Measurements from ENCODE around the gene AMZ2.

AMZ2 gene

DNA sequence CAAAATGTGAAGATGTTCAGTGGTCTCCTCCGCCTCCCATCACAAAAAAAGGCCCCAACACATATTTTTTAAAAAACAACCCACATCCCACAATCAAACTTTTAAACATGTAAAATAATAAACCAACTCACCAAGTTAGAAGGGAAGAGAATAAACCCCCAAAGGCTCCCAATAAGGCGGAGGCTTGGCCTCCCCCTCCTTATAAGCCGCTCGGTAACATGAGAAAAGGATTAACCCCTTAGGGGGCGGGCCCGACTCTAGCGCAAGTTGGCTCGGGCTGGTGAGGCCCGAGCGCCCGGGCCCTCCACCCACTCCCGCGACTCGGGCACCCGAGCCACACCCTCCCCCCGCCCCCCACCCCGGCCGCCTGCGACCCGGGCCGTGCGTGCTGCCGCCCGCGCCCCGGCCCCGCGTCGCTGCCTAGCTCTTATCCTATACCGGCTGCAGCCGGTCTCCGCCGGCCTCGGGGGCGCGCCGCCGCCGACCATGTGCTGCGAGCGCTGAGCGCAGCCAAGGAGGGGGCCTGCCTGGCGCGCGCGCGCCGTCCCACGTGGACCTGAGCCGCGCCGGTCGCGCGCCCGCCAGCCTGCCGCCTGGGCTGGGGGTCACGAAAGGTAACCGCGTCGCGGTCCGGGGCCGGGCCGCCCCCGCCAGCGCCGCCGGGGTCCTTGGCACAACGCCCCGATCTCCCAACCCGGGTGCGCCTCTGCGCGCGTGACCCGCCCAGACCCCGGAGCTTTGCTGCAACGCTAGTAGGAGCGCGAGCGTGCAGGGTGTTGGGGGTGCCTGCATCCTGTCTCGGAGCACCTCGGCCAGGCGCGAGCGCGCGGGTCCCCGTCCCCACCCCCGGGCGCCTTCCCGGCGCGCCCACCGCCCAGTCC, 43.4 kb downstream of the AMZ2 start, which contains the start of the genes ARSG and SLC16A6:
ARSG (plus strand) TSS at position 541 of the 881 bp plus-strand sequence. CDS start 15,999 bp downstream, outside the sequence.
SLC16A6 (minus strand) TSS at position 173 of the 881 bp plus-strand sequence. CDS start 12,807 bp downstream, outside the sequence.
- peak; percentile 70 to 72 (median 71) for DNase-seq (ENCODE audit: low read depth in 3 of 3)

GRCh38 chr17:68291836-68292688, 44.2 kb downstream of the AMZ2 start:
- DNase-seq (ENCODE audit: low read depth in 3 of 3) = peak; percentile 73 to 80 (median 79)

DNA sequence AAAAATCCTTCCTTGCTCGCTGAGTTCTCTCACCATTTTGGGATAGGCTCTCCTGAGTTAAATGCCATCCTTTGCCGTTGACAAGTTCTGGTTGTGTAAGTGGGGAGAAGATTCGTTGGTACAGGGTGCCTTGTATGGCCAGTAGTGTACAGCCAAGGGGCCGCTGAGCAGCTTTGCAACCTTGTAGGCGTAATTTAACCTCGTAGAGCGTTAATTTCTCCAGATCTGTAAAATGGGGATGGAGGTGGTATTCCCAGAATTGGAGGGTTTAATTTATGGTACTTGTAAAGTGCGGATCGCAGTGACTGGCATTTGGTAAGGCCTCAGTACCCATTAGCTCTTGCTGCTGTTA, 44.8 kb downstream of the AMZ2 start:
- DNase-seq (ENCODE audit: low read depth in 3 of 3) = no peak

- DNase-seq (ENCODE audit: low read depth in 3 of 3) = no peak
Observed at GRCh38 chr17:68293490-68294195, 45.8 kb downstream of the AMZ2 start.

GRCh38 chr17:68294196-68294555, 46.3 kb downstream of the AMZ2 start:
- DNase-seq (ENCODE audit: low read depth in 3 of 3) = no peak

- DNase-seq (ENCODE audit: low read depth in 3 of 3) = no peak
Observed at GRCh38 chr17:68294617-68295016, 46.8 kb downstream of the AMZ2 start.

- peak in 2 of 3 experiments; percentile 12 to 13 for DNase-seq (ENCODE audit: low read depth in 3 of 3)
Observed at GRCh38 chr17:68295086-68295485, 47.2 kb downstream of the AMZ2 start.

DNA sequence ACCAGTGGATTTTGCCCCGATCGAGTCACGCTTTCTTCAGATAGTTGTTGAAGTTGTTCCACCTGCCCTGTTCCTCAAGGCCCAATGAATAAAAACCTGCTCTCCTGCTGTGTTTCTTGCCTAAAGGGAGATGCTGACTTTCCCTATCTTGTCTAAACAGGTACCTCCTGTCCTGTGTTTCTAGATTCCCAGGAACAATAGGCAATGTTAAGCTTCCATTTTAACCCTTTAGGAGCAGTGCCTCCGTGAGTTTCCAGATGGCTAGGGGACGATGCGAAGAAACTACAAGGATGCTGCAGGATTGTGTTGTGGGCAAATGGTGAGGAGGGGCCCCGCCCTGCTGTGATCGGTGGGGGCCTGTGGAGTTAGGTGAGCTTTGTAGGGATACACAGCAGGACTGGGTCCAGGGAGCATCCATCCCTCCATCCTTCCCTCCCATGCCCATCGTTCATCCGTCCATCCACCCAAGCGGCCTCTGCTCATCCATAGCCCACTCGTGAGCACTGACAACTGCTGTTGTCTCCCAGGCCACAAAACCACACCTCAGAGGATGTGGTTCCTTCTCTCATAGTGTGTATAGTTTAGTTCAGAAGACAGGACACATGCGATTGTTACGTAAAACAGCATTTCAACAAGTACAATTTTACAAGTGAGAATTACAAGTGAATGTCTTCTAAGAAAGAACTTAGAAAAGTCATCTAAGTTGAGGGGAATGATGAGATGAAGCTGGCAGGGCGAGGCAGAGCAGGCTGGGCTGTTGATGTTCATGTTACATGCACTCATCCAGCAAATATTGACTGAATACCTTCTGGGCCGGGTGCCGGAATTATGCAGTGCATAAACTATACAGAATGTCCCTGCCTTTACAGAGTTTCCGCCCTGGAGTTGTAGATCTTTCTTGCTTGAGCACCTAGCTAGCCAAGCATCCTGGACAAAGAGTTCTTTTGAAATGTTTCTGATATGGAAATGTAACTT, 48.7 kb downstream of the AMZ2 start:
- peak in 2 of 3 experiments; percentile 15 to 17 for DNase-seq (ENCODE audit: low read depth in 3 of 3)

DNA sequence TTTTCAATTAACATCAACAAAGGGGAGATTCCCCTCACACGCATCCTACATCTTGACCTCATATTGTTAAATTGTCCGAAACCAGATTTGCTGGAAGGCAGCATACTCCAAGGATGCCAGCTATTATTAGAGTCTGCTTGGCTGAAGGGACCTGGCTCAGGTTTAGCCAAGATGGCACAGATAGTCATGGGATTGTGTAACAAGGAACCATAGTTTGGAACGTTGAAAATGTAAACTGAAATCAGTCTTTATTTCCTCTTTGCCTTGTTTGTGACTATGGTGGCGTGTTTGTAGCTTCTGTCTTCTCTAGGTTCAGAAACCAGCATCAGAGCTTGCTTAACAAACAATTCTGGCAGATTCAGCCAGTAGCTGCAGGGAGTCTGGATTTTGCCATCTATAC, 49.4 kb downstream of the AMZ2 start:
- no peak for DNase-seq (ENCODE audit: low read depth in 3 of 3)

DNA sequence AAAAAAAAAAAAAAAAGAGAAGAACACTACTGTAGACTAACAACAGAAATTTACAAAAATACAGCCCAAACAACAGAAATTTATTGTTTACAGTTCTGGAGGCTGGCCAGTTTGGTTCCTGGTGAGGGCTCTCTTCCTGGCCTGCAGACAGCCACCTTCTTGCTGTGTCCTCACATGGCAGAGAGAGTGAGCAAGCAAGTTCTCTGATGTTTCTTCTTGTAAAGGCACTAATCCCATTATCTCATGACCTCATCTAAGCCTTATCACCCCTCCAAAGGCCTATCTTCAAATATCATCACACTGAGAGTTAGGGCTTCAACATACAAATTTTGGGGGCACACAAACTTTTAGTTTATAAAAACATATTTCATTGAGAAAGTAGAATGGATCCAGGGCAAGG, 50.8 kb downstream of the AMZ2 start:
- no peak for DNase-seq (ENCODE audit: low read depth in 3 of 3)

DNA sequence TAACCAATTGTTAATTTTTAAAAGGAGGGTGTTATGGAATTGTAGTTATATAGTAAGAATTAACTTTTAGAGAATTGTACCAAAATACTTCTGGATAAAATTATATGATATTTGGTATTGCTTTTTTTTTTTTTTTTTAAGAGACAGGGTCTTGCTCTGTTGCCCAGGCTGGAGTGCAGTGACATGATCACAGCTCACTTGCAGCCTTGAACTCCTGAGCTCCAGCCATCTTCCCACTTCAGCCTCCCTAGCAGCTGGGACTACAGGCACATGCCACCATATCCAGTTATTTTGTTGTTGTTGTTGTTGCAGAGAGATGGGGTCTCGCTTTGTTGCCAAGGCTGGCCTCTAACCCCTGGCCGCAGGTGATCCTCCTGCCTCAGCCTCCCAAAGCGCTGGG, 52.0 kb downstream of the AMZ2 start:
- DNase-seq (ENCODE audit: low read depth in 3 of 3) = no peak

DNA sequence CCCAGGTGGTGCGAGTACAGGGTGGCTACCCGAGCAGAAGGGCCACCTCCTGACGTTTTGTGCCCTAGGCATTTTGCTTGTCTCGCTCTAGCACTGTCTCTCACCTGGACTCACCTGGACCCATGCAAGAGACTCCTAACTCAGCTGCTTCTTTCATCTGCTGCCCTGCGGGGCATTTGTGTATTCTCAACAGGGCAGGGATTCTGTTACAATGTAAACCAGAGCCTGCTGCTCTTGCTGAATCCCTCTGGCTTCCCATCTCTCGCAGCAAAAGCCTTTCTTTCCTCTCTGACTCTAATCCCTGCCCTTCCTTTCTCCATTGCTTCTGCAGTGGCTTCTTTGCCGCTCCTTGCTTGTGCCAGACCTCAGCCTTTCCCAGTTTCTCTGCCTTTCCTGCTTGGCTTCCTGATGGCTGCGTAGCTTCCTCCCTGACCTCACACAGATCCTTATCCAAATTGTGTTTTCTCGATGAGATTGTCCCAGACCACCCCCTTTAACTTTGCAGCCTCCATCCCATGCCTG, 53.7 kb downstream of the AMZ2 start:
- no peak for DNase-seq (ENCODE audit: low read depth in 3 of 3)

DNA sequence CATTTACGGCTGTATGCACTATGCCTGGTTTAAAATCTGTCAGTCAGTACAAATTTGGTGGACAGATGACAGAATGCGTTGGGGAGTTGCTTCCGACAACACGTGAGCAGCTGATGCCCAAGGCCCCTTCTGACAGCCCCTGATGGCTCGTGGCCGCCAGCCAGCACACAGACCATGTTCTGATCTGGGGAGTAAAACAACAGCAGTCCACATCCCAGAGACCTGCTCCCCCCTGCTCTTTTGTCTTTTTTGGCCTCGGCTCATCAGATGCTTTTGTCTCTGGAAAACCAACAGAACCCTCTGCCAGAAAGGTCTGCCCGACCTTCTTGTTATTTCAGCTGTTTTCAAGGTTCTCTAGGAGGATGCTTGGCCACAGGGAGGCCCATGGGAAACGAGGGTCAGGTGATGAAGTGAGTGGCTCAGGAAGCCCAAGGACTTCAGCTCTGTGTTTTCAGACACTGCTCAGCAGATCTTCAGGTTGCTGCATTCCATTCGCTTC, 54.3 kb downstream of the AMZ2 start:
- no peak for DNase-seq (ENCODE audit: low read depth in 3 of 3)

GRCh38 chr17:68302666-68303065, 54.8 kb downstream of the AMZ2 start:
- no peak for DNase-seq (ENCODE audit: low read depth in 3 of 3)

GRCh38 chr17:68304706-68305105, 56.9 kb downstream of the AMZ2 start:
- no peak for DNase-seq (ENCODE audit: low read depth in 3 of 3)

- no peak for DNase-seq (ENCODE audit: low read depth in 3 of 3)
Observed at GRCh38 chr17:68305142-68305541, 57.3 kb downstream of the AMZ2 start.

Data from stimulated activated CD4-positive, alpha-beta T cell treated with anti-CD3 and anti-CD28 coated beads, TNF-alpha, amount 100 ng/mL, for 4 hours (primary cell).